GM21528 (cell line): ENCODE data around the gene GPR139.

Source experiments
- ATAC-seq: cut with Tn5 transposase; IDR thresholded peaks from one replicate; pipeline ENCODE4 v1.9.1; 2021; ENCODE audit warnings: mild to moderate bottlenecking, moderate library complexity; ENCODE audit not compliant: unreplicated experiment, low FRiP score

Gene GPR139

DNA sequence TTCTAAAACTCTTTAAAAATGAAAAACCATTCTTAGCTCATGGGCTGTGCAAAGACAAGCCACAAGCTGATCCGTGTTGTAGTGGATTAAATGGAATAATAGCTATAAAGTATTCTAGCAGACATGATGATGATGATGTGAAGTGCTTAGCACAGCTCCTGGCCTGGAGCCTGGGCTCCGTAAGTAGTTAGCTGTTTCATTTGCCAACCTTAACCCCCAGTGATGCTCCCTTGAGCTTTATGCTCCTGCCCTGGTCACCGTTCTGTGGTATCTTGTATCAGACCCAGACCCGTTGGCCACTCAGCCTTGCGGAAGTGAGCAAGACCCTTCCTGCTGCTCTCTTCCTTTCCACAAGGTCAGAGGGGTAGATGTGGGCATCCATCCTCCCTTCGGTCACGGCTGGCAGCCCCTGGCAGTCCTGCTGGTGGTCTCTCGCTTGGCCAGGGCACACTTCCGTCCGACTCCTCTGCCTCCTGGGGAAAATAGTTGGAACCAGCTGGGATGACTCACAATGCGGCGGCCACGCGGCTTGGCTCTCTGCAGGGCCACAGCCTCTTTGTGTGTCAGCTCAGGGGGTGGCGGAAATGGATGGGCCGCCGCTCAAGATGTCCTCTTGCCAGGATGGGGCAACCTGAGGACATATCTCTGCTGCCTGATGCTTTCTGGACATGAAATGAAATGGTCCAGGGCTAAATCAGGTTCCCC, 79.1 kb downstream of the GPR139 start:
- ATAC-seq = no peak

DNA sequence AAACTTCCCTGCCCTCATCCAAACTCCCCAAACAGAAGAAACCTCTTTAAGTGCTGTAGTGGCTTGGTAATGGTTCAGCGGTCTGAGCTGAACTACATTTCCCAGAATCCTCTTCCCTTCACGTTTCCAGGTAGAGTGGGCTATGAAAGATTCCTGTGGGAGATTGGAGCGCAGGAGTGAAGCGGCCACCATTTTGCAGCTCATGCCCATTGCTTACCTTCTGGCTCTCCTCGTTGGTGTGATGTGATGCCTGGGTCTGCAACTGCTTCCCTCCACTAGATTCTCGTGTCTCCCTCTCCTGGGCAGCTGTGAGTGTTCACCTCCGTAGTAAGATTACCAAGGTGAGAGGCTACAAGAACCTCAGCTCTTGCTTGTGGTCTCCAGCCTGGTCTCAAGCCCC, 82.1 kb downstream of the GPR139 start:
- no peak for ATAC-seq

DNA sequence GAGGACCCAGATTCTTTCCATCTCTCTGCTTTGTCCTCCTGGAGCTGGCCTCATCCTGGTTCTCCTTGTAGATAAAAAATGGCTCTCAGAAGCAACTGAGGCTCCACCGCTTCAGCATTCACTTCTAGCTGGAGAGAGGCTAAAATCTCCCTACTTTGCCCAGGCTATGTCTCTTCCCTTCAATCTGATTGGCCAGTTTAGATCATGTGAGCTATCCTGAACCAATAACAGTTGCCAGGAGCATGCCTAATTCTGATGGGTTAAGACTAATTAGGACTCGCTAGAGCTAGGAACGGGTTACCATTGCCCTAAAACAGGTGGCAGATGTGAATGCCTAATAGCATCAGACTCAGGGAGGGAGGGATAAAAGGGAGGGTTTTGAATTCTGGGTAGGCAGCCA, 89.6 kb downstream of the GPR139 start:
- no peak for ATAC-seq
